HuH-7 (cell line): ENCODE data around the gene RBM14.
"Not testable (repeated sequence)": the region's sequence is repeated elsewhere in the genome, so short reads cannot be mapped to it uniquely, and the experiment has no call there.

ENCODE experiments used
- DNase-seq: peaks from one replicate; pipeline ENCODE4 v3.0.0; 2011; ENCODE audit warnings: low spot score

The RBM14 gene

DNA sequence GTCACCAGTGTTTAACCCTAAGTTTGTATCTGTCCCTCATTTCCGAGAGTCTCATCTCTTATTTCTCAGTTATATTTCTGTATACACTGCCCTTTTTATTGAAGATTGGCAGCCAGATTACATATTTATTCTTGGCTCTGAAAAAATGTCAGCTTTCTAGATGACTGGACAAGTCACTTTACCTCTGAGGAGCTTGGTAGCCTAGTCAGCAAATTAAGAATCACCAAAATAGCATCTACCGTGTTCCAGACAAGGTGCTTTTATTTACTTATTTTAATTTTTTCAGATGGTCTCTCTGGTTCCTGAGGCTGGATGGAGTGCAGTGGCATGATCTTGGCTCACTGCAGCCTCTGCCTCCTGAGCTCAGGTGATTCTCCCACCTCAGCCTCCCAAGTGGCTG is 16.5 kb downstream of the RBM14 start:
- DNase-seq, result no peak

DNA sequence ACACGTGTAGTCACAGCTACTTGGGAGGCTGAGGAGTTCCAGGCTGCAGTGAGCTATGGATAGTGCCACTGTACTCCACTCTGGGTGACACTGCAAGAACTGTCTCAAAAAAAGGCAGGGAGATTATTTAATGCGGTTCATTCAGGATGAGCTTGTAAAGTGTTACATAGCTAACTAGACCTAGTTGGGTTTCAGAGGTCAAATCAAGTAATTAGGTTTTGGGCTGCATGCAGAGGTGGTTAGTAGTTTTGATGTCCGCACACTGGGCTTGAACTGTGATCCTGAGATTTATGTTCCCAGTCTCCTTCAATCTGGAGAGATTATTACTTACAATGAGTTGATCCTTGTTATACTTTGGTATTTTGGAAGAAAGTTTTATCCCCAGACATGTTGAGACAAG is 20.0 kb downstream of the RBM14 start:
- no peak for DNase-seq

DNA sequence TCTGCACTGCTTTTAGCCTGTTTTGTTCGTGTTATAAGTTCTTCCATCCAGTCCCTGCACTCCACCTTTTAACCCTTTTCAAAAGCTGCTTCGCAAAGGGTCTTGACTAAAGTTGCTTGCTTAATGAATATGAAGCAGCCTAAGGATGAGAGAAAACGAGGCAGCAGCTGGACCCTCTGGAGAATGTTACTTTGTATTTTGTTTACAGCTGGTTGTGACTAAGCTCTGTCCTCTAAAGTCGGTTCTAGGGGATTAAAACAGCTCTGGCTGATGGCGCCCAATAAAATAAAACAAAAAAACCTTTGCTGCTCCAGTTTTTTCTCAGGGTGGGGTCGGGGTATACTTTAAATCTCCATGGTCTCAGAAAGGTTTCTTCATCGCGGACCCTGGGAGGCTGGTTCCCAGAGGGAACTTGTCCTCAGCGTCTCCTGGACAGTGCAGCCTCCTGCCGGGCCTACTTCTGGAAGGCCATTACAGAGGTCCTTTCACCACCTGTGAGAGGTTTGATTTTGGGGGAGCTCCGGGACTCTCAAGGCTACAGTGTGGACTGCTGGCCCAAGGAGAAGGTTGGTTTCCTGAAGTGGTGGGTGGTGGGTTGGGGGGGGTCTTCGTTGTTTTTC is 21.2 kb downstream of the RBM14 start:
- no peak for DNase-seq

DNA sequence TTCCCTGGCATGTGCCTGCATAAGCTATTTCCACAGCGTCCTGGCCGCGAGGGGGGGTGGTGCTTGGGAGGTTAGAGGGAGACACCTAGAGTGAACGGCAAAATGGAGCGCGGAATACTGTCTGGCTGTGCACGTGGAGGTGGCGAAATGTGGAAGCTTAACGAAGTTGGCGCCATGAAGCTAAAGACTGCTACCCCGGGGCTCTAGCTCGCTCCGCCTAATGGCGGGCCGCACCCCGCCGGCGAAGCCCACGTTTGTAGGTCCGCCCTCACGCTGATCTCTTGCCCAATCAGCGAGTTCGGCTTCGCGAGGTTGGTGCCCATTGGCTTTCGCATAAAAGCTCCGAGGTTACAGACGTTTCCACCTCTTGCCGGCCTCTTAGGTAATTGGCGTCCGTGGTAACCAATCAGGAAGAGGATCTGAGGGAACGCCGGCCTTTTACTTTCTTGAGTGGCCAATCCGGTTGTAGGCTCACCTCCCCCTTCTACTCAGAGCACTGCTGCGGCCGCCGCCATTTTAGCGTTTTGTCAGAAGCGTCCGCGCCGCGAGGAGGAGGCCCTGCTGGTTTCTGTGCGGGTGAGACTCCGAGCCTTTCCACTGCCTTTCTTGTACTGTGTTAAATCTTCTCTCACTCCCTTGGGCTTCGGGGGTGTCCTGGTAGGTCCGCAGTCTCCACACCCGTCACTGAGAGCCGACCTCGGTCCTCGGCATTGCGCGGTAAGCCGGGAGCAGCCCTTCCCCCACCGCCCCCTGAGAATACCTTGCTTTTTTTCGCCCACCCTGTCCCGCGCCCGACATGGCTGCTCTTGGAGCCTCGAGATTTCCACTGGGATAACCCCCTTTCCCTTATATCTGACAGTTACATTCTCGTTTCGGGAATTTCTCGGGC is 22.0 kb downstream of the RBM14 start, which contains the start of gene RBM4:
RBM4 (plus strand) TSS at position 527 of the 889 bp plus-strand sequence. CDS start 1,009 bp downstream, outside the sequence.
- peak; percentile 100 for DNase-seq

DNA sequence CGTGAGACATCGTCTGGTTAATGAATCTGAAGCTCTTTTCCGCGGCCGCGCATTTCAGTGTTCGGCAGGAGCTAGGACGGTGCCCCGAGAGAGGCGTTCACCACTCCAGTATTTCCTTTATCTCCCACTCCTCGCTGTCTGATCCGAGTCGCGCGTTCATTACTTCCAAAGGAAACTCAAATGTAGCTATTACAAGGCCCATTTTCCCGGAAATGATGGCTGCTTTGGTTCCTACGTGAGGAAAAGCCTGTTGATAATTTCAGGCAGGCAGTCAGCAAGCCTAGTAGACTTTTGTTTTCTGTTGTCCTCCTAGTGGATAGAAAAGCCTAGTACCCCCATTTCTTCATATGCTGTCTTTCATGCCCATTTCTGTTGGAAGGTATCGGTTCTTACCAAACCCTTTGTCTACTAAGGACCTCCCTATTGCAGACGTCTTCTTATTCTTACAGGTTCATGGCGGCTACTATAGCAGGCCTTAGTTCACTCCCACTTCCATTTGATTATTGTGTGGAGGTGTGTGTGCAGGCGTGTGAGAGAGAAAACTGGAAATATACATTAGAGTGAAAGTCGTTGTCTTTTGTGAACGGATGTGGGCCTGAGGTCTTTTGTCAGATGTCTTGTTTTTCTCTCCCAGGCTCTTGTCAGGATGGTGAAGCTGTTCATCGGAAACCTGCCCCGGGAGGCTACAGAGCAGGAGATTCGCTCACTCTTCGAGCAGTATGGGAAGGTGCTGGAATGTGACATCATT is 22.8 kb downstream of the RBM14 start:
- DNase-seq, result no peak

DNA sequence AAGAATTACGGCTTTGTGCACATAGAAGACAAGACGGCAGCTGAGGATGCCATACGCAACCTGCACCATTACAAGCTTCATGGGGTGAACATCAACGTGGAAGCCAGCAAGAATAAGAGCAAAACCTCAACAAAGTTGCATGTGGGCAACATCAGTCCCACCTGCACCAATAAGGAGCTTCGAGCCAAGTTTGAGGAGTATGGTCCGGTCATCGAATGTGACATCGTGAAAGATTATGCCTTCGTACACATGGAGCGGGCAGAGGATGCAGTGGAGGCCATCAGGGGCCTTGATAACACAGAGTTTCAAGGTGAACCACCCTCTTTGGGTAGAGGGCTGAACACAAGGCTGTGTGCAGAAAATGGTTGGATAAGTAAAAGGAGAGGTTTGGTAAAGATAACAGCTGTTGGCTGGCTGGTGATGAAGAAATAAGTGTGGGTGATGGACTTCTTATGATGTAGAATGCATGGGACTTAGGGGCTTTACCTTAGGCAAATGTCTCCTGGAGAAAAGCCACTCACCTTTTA is 23.4 kb downstream of the RBM14 start:
- DNase-seq, result not testable (repeated sequence)

DNA sequence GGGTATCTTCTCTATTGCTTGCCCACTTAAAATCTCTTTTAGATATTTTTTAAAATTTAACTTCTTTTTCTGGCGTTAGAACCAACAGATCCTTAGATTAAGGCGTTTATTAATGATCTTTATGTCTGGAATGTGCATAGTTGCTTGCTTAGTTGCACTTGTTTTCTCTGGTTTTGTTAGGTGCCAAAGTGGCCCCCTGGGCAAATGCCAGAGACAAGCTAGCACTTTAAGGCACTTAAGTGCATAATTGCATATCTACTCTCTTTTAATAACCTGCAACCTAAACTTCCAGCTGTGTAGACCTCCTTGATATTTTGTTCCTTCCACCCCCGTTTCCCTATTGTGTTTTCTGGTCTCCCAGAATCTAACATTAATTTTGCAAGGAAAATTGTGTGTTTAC is 25.4 kb downstream of the RBM14 start:
- no peak for DNase-seq

DNA sequence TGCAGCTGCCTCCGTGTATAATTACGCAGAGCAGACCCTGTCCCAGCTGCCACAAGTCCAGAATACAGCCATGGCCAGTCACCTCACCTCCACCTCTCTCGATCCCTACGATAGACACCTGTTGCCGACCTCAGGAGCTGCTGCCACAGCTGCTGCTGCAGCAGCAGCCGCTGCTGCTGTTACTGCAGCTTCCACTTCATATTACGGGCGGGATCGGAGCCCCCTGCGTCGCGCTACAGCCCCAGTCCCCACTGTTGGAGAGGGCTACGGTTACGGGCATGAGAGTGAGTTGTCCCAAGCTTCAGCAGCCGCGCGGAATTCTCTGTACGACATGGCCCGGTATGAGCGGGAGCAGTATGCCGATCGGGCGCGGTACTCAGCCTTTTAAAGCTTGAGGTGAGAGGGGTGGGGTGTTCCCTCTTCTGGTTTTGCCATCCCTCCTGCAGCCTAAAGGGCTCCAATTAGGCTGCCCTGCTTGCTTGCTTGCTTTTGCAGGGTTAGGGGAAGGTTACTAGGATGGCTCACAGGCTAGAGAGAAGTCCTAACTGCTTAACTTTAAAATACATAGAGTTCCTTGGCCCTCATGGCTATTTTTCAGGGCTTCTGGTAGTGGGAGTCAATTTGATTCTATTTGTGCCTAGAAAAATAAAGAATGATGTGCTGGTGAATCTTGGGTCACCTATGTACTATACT is 27.5 kb downstream of the RBM14 start:
- DNase-seq, result no peak

DNA sequence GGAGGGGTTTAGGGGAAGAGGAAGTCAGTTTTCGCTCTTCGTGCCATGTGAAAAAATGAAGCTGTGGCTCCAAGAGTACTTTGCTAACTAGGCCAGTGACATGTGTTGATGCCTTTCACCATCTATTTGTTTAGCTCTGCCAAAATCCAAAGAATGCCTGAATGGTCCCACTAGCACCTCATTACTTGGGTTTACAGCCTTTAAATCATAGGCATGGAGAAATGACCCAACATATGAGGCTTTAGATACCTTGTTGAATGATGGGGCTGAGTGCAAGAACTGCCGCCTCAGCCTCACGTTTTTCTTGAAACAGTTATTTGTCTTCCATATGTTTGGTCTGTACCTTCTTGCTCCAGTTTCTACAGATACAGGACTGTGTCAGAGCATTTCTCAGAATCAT is 30.4 kb downstream of the RBM14 start:
- DNase-seq, result no peak

DNA sequence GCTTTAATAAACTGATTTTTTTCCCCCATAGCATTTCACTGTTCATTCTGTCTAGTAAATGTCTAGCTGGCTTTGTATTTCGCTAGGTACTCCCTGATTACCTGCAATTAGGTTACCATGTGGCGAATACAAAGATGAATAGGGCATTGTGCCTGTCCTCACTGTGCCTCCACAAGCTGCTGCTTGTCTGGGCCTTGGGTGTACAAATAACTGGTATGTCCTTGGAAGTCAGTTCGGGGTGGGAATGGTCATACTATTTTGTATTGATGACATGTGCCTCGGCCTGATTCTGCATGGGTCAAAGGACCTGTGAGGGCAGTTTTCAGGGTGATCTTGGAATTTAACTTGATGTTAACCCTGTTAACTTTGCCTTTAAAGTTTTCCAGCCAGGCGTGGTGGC is 33.5 kb downstream of the RBM14 start:
- DNase-seq, result no peak

DNA sequence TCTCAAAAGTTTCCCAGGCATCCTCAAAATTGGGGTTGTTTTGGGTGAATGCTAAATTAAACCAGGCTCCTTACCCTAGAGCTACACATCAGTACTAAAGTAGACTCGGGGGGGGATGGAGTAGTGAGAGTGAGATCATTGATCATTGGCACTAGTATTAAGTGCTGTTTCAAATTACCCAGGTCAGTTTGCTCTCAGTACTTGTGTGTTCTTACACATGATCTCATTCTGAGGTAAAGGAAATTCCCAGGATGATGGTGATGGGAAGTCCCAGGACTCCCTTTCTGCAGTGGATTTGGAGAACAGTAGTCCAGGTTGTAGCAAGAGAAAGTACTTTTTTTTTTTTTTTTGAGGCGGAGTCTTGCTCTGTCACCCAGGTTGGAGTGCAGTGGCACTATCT is 34.6 kb downstream of the RBM14 start:
- no peak for DNase-seq

DNA sequence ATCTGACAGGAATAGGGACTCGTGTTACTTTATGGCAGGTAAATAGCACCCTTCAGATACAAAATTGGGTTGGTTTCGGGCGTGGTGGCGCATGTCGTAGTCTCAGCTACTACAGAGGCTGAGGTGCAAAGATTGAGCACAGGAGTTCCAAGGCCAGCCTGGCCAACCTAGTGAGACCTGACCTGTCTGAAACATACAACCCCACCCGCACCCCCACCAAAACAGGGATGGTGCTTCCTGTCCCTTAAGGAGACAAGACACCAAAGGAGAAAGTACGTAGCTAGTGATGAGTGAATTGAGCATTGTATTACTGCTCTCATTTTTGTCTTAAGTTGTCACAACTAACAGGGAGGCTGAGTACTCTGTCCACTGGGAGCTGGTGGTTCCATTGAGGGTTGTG is 36.2 kb downstream of the RBM14 start:
- no peak for DNase-seq

DNA sequence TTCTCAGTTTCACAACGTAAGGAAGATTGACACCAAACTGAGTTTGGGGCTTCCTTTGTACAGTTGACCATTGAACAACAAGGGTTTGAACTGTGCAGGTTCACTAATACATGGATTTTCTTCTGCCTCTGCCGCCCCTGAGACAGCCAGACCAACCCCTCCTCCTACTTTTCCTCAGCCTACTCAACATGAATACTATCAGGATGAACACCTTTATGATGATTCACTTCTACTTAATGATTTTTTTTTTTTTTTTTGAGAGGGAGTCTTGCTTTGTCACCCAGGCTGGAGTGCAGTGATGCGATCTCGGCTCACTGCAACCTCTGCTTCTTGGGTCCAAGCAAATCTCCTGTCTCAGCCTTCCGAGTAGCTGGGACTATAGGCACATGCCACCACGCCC is 36.7 kb downstream of the RBM14 start:
- no peak for DNase-seq

DNA sequence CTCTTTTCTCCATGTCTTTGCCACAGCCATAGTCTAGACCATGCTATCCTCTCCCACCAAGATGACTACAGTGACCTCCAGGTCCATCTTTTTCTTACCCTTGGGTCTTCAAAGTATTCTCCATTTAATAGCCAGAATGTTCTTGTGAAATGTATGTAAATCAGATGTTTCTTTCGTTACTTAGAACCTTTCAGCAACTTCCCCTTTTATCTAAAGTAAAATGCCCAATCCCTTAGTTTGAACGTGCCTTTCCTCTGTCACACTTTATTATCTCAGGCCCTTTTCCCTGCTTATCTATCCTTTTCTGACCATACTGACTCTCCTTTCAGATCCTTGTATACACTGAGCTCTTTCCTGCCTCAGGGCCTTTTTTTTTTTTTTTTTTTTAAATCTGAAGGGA is 43.3 kb downstream of the RBM14 start:
- no peak for DNase-seq

DNA sequence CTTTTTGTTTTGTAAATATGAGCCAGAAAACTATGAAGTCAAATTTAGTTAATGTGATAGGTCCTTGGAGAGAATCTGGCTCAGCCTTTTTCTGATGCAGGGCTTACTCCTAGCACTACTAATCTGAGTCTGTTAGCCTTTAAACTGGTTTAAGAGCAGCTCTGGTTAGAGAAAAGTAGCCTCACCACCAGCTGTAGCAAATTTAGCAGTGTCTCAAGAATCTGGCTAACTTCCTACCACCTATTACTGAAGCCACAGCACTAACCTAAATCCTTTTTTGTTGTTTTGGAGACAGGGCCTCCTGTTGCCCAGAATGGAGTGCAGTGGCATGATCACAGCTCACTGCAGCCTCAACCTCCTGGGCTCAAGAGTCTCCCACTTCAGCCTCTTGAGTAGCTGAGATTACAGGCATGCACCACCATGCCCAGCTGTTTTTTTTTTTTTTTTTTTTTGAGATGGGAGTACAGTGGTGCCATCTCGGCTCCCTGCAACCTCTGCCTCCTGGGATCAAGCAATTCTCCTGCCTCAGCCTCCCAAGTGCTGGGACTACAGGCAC is 47.4 kb downstream of the RBM14 start:
- DNase-seq, result no peak

DNA sequence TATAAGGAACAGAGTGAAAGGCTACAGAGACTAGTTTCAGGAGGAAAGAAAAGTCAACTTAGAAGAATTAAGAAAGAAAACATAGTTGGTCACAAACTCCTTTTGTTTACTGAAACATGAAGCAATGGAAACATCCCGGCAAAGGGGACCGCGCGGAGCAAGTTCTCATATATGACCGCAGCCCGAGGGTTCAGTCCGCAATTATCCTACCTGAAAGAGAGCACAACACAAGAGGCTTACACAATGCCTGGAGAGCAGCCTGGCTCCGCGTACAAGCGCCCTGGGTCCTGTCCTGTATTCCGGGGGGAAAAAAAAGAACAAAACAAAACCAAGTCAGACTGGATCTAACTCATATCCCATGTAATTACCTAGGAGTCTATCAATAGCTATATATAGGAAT is 48.9 kb downstream of the RBM14 start:
- DNase-seq, result no peak

DNA sequence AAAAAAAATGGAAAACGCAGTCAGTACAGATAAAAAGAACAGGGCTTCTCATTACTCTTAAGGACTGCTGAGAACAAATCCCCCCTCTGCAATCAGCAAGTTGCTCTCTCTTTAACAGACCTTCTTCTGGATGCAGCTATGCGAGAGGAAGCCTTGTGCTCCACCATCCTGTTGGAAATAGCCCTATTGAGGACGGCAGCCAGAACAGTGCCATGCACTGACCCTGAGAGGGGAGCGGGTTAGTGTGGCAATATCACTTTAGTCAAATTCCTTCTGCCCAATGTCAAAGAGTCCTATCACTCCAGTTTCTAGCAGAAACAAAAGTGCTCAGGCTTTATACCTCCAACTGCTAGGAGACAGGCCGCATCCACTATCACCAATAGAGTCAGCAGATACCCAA is 54.4 kb downstream of the RBM14 start:
- no peak for DNase-seq

DNA sequence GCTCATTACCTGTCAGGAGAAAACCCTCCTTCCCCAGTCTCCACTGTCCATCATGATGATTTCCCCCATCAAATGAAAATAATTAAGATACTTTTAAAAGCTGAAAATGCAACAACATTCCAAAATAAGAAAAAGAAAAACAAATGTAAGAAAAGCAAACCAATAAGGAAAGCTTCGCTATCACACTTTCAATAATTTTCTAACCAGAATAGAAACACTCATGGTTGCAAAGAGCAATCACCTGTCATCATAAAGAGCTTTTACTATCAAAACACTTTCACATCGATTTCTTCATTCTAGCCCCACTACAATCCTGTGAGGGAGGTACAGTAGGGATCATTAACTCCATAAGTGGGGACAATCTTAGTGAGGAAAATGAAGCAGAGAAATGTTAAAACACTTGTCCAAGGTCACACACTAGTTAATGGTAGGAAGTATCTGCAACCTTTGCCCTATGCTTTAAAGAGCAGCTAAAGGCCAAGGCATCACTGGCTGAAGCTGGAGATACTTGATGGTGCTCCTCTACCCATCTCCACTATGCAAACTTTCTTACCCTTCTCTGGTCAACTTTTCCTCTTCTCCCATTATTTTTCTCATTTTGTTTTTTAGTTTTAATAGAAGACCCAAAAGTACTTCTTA is 58.7 kb downstream of the RBM14 start:
- DNase-seq, result peak; percentile 77

DNA sequence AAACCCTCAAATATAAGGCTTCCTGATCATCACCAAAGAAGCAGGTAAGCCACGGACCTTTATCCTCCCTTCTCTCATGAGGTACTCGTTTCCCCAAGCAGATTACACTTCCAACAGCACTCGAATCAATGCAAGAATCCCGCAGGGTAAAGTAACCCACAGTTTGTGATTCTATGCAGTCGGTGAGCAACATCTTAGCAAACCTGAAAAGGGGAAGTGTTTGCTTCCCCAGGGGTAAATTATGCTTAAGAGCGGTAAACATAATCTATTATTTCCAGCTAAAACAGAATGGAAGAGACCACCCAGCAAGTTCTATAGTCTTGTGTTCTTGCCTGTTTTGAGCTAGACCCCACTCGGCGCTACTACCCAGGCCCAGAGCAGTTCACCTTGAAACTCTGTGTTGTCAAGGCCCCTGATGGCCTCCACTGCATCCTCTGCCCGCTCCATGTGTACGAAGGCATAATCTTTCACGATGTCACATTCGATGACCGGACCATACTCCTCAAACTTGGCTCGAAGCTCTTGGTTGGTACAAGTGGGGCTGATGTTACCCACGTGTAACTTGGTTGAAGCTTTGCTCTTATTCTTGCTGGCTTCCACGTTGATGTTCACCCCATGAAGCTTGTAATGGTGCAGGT is 60.0 kb downstream of the RBM14 start:
- DNase-seq, result no peak
